Measurements from ENCODE around the gene KCNE4. TPM values are rescaled to one million over a fixed set of nuclear protein-coding genes. Genes with fewer than 3 reads are reported as not detected.

Gene KCNE4
- polyA plus RNA-seq, 1 of the 3 experiments (the other 2 are of a cell fraction), result 0.20 TPM

GRCh38 chr2:223056701-223057418 is 4.9 kb downstream of the KCNE4 start:
- CTCF ChIA-PET, result interaction anchor here (1.6 kb wide), 1 partner anchor 9 kb away, joined by 3 read pairs; no protein-coding TSS in a partner anchor

DNA sequence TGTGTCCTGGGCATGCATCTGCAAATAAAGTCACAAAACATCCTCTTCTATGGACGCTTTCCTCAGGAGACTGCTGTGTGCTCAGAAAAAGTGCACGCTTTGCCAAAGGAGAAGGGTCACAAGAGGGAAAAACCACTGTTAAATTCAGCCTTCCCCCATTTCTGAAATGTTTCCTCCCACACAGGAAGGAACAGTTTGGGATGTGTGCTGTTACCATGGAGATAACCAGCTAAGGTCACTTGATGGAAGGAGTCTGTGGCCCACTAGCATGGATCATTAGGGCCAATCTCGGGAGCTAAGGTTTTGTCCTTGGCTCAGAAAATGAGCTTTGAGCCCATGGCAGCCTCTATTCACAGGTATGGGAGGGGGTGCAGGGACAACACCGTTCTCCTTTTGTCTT is 5.6 kb downstream of the KCNE4 start:
- Histone ChIP-seq H3K4me2 (no peak overlapping the region), H3K79me2 (ENCODE audit: insufficient read depth) (no peaks in the 10 kb centered on the region), H2AFZ (ENCODE audit: low read depth) (no peak overlapping the region), H3K4me1 (ENCODE audit: control insufficient read depth in 1 of 2, insufficient read depth in 2 of 2, low read depth in 1 of 2, low read length in 1 of 2) (peaks cover 24 to 57% of the 10 kb centered on the region in 2 experiments), H3K9me2 (no peaks in the 10 kb centered on the region), H3K27me3 (ENCODE audit: insufficient read depth) (no peaks in the 10 kb centered on the region), H3K27ac (ENCODE audit: low read depth in 2 of 2, low read length in 1 of 2) (peak overlapping the region in 1 of 2 experiments; percentile 87; a peak in 2 of 4 replicates), H3K4me3 (ENCODE audit: low read depth in 2 of 2, low read length in 1 of 2) (no peak overlapping the region), H4K20me1 (ENCODE audit: insufficient read depth) (no peaks in the 10 kb centered on the region), H3K9ac (no peak overlapping the region), H3K36me3 (replicated peaks in 1 of 2; ENCODE audit: control insufficient read depth in 1 of 2, insufficient read depth in 2 of 2, low read length in 1 of 2) (no peaks in the 10 kb centered on the region), H3F3A (replicated peaks; ENCODE audit: insufficient read depth) (peaks cover 41% of the 10 kb centered on the region), H3K9me3 (no peaks in the 10 kb centered on the region)
- 88% methylated on average over 4 of the region's 4 CpGs for WGBS (ENCODE audit: low lambda C conversion rate)
- CTCF ChIA-PET, result interaction anchor here (1.6 kb wide), 1 partner anchor 10 kb away, joined by 3 read pairs; no protein-coding TSS in a partner anchor
- DNase-seq, result no peak
- POLR2A ChIA-PET, result interaction anchor here (0.5 kb wide), 1 partner anchor 86 kb away, joined by 3 read pairs; no protein-coding TSS in a partner anchor
- TF ChIP-seq TEAD4 (IDR thresholded peaks at IDR 0.05; ENCODE audit: borderline replicate concordance, insufficient read depth) (no peak), TCF12 (IDR thresholded peaks at IDR 0.05) (no peak), SMC3 (IDR thresholded peaks at IDR 0.05; ENCODE audit: low read depth, low read length) (no peak), USF2 (IDR thresholded peaks at IDR 0.05; ENCODE audit: borderline replicate concordance, low read depth, low read length) (no peak), IRF3 (IDR thresholded peaks at IDR 0.05; ENCODE audit: low read depth, low read length) (no peak), NRF1 (IDR thresholded peaks at IDR 0.05; ENCODE audit: low read depth, low read length) (no peak), GATA2 (CRISPR knock-in tag; IDR thresholded peaks at IDR 0.05) (no peak), RFX5 (IDR thresholded peaks at IDR 0.05; ENCODE audit: low read length) (no peak), RCOR1 (IDR thresholded peaks at IDR 0.05; ENCODE audit: low read length) (no peak), CHD2 (IDR thresholded peaks at IDR 0.05; ENCODE audit: low read length, partially characterized antibody) (no peak), ELF1 (IDR thresholded peaks at IDR 0.05) (no peak), YY1 (IDR thresholded peaks at IDR 0.05; ENCODE audit: low read depth) (no peak), JUND (IDR thresholded peaks at IDR 0.05) (no peak), MEF2A (IDR thresholded peaks at IDR 0.05; ENCODE audit: borderline replicate concordance, low read depth) (no peak), NFIC (IDR thresholded peaks at IDR 0.05; ENCODE audit: borderline replicate concordance) (no peak), GABPA (IDR thresholded peaks at IDR 0.05; ENCODE audit: low read depth) (no peak), FOSL2 (IDR thresholded peaks at IDR 0.05; ENCODE audit: borderline replicate concordance, low read depth) (no peak)

More at GRCh38 chr2:223056701-223057418, 4.9 kb downstream of the KCNE4 start:
- Histone ChIP-seq H3K9me2 (no peaks in the 10 kb centered on the region), H3K27ac (ENCODE audit: low read depth in 2 of 2, low read length in 1 of 2) (peak overlapping the region; percentile 87), H3K9me3 (no peaks in the 10 kb centered on the region), H2AFZ (ENCODE audit: low read depth) (peak overlapping the region; percentile 35; the same call in 1 of the 2 replicates), H3K36me3 (replicated peaks in 1 of 2; ENCODE audit: control insufficient read depth in 1 of 2, insufficient read depth in 2 of 2, low read length in 1 of 2) (no peaks in the 10 kb centered on the region), H3K79me2 (ENCODE audit: insufficient read depth) (no peaks in the 10 kb centered on the region), H4K20me1 (ENCODE audit: insufficient read depth) (no peaks in the 10 kb centered on the region), H3K4me3 (ENCODE audit: low read depth in 2 of 2, low read length in 1 of 2) (no peak overlapping the region), H3K4me2 (no peak overlapping the region), H3K9ac (peak overlapping the region; percentile 8; the same call in 1 of the 2 replicates), H3F3A (replicated peaks; ENCODE audit: insufficient read depth) (peaks cover 34% of the 10 kb centered on the region), H3K4me1 (ENCODE audit: control insufficient read depth in 1 of 2, insufficient read depth in 2 of 2, low read depth in 1 of 2, low read length in 1 of 2) (peaks cover 24 to 53% of the 10 kb centered on the region in 2 experiments), H3K27me3 (ENCODE audit: insufficient read depth) (no peaks in the 10 kb centered on the region)
- DNase-seq, result no peak
- 74% methylated on average over 8 of the region's 8 CpGs for WGBS (ENCODE audit: low lambda C conversion rate)
- TF ChIP-seq IRF3 (IDR thresholded peaks at IDR 0.05; ENCODE audit: low read depth, low read length) (no peak), RAD21 (IDR thresholded peaks at IDR 0.05; ENCODE audit: low read length) (no peak), EZH2phosphoT487 (IDR thresholded peaks at IDR 0.05; ENCODE audit: borderline replicate concordance, low read depth) (no peak), TCF12 (IDR thresholded peaks at IDR 0.05) (peak; percentile 35; the same call in 1 of the 2 replicates), POLR2AphosphoS5 (IDR thresholded peaks at IDR 0.05; ENCODE audit: low read depth, low read length) (no peak), RCOR1 (IDR thresholded peaks at IDR 0.05; ENCODE audit: low read length) (no peak)
- TF ChIP-seq, protein P1, sequence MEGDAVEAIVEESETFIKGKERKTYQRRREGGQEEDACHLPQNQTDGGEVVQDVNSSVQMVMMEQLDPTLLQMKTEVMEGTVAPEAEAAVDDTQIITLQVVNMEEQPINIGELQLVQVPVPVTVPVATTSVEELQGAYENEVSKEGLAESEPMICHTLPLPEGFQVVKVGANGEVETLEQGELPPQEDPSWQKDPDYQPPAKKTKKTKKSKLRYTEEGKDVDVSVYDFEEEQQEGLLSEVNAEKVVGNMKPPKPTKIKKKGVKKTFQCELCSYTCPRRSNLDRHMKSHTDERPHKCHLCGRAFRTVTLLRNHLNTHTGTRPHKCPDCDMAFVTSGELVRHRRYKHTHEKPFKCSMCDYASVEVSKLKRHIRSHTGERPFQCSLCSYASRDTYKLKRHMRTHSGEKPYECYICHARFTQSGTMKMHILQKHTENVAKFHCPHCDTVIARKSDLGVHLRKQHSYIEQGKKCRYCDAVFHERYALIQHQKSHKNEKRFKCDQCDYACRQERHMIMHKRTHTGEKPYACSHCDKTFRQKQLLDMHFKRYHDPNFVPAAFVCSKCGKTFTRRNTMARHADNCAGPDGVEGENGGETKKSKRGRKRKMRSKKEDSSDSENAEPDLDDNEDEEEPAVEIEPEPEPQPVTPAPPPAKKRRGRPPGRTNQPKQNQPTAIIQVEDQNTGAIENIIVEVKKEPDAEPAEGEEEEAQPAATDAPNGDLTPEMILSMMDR (IDR thresholded peaks at IDR 0.05), result no peak
- POLR2A ChIA-PET, result no interaction called here

Measured in SK-N-SH (cell line).